ENCODE measurements around the gene ZNF74. TPM values are rescaled to one million over a fixed set of nuclear protein-coding genes. Genes with fewer than 3 reads are reported as not detected.

Gene ZNF74
- total and polyA plus RNA-seq, 10 of the 15 experiments (the other 5 are each of a cell fraction or from before 2014, with no cell fraction given), result 0.37 to 9.3 (median 5.1) TPM

- no TSS peak for BruUV-seq (replicated peaks)
- Histone ChIP-seq H3K36me3 (ENCODE audit: control insufficient read depth in 2 of 2, insufficient read depth in 2 of 2, low read length in 1 of 2) (no peaks in the 10 kb centered on the region), H3K9ac (ENCODE audit: control insufficient read depth, insufficient read depth, low read length) (no peak overlapping the region), H4K20me1 (ENCODE audit: control insufficient read depth, insufficient read depth) (no peaks in the 10 kb centered on the region), H3K9me3 (replicated peaks; ENCODE audit: control insufficient read depth, insufficient read depth, low read length) (no peaks in the 10 kb centered on the region), H3K4me3 (no peak overlapping the region), H3K27me3 (replicated peaks in 1 of 2; ENCODE audit: control insufficient read depth in 2 of 2, insufficient read depth in 2 of 2, low read length in 1 of 2) (peaks cover 0 to 3% of the 10 kb centered on the region in 2 experiments; a peak in 1 of 4 replicates), H3K4me2 (ENCODE audit: control insufficient read depth, insufficient read depth) (0 out of 2 replicates have a peak overlapping the region, but pooled peaks have one; percentile 22), H3K79me2 (ENCODE audit: control insufficient read depth, insufficient read depth, low read length) (no peaks in the 10 kb centered on the region), H3K4me1 (ENCODE audit: control insufficient read depth, insufficient read depth, low read length) (peaks cover 4% of the 10 kb centered on the region; the same call in 1 of the 2 replicates), H3K27ac (ENCODE audit: control insufficient read depth, insufficient read depth) (no peak overlapping the region), H2AFZ (ENCODE audit: control insufficient read depth, low read depth, low read length) (no peak overlapping the region)
- WGBS (ENCODE audit: insufficient coverage, insufficient replicate concordance, low lambda C conversion rate, missing lambda C conversion rate), result 0% methylated on average over 1 of the region's 1 CpG
- TF ChIP-seq ZNF622 (IDR thresholded peaks at IDR 0.05), result no peak
- TF ChIP-seq CBX3 (IDR thresholded peaks at IDR 0.05; ENCODE audit: borderline replicate concordance, low read depth), result no peak
- TF ChIP-seq GABPA (IDR thresholded peaks at IDR 0.05; ENCODE audit: low read depth), result no peak
- TF ChIP-seq NKRF (conservative IDR thresholded peaks at IDR 0.05), result no peak
- TF ChIP-seq BHLHE40 (IDR thresholded peaks at IDR 0.05; ENCODE audit: borderline replicate concordance in 1 of 2, low read depth in 2 of 2, low read length in 1 of 2), result no peak
- TF ChIP-seq ELK1 (IDR thresholded peaks at IDR 0.05; ENCODE audit: low read depth, low read length), result no peak
- TF ChIP-seq LARP7 (IDR thresholded peaks at IDR 0.05), result no peak
- no peak for TF ChIP-seq ZNF217 (IDR thresholded peaks at IDR 0.05)
- TF ChIP-seq SP1 (IDR thresholded peaks at IDR 0.05; ENCODE audit: low read depth, low read length), result no peak
- no peak for TF ChIP-seq ZZZ3 (IDR thresholded peaks at IDR 0.05; ENCODE audit: control insufficient read depth, insufficient read length, low read depth)
- TF ChIP-seq GATAD2B (conservative IDR thresholded peaks at IDR 0.05; ENCODE audit: low read depth), result no peak
- TF ChIP-seq ZNF207 (IDR thresholded peaks at IDR 0.05; ENCODE audit: borderline replicate concordance), result no peak
- no peak for TF ChIP-seq BRCA1 (IDR thresholded peaks at IDR 0.05; ENCODE audit: low read depth, low read length)
- no peak for TF ChIP-seq CHD1 (IDR thresholded peaks at IDR 0.05; ENCODE audit: low read depth, low read length)
- no peak for TF ChIP-seq RB1 (IDR thresholded peaks at IDR 0.05; ENCODE audit: borderline replicate concordance)
- no peak for TF ChIP-seq SMC3 (IDR thresholded peaks at IDR 0.05; ENCODE audit: borderline replicate concordance, low read length)
- no peak for TF ChIP-seq TCF3 (IDR thresholded peaks at IDR 0.05; ENCODE audit: borderline replicate concordance, insufficient read depth, low read depth, low read length)
- DNase-seq (ENCODE audit: low read depth, low spot score) (no peak), ATAC-seq (no peak), FAIRE-seq (no peak)
- in situ Hi-C loops (cut with MboI) (no loop called here), intact Hi-C loops (cut with micrococcal nuclease; ENCODE audit: unreplicated experiment) (no loop called here)
- ChIA-PET POLR2A (no interaction called here), SMC1A (ENCODE audit: uncharacterized antibody, unreplicated experiment) (interaction anchor here (1.2 kb wide), 1 partner anchor 18 kb away, joined by 5 read pairs; no protein-coding TSS in a partner anchor), RAD21 (ENCODE audit: unreplicated experiment) (no interaction called here), CTCF (interaction anchor here (1.1 kb wide), 1 partner anchor 38 kb away, joined by 3 read pairs; no protein-coding TSS in a partner anchor)
Observed at GRCh38 chr22:20380486-20380885, 13.5 kb upstream of the ZNF74 start.
